Measurements from ENCODE around the gene PARD6G. TPM values are rescaled to one million over a fixed set of nuclear protein-coding genes. Genes with fewer than 3 reads are reported as not detected.

PARD6G gene
- polyA plus RNA-seq, 1 of the 3 experiments (the other 2 are of a cell fraction), result 4.3 TPM

DNA sequence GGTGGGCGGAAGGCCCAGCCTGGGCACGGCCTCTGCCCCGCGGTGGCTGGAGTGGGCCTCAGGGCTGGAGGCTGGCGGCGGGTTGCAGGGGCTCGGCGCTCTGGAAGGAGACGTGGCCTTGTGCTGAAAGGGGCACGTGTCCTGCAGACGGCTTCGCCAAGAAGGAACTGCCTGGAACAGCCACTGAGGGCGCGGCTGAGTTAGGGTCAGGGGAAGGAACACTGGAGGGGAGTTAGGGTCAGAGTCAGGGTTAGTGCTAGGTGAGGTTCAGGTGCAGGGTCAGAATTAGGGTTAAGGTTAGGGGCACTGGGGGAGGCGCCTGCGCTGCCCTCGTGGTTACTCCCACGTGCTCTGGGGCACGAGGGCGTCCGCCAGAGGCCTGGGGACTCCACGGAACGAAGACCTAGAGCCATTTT, 139.2 kb downstream of the PARD6G start (continued):
- TF ChIP-seq, protein P1, sequence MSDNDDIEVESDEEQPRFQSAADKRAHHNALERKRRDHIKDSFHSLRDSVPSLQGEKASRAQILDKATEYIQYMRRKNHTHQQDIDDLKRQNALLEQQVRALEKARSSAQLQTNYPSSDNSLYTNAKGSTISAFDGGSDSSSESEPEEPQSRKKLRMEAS (IDR thresholded peaks at IDR 0.05; ENCODE audit: low read depth), result no peak

DNA sequence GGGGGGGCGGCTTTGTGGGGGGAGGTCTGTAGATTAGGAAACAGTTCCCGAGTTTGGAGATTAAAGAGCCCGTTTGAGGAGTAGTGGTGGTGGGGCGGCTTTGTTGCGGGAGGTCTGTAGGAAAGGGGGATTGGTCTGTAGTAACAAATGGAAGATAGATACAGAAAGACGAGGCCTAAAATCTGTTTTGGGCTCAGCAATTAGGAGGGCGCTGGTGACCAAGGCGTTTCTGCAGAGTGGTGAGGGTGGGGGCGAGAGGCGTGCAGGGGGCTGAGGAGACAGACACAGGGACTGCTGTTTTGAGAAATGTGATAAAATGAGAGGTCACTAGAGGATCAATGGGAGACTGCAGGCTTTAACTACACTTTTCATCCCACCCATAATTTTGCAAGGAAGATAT, 139.9 kb downstream of the PARD6G start:
- peaks cover 6 to 13% of the 10 kb centered on the region in 2 experiments for H3K36me3 ChIP-seq (replicated peaks in 1 of 2; ENCODE audit: control insufficient read depth in 1 of 2, insufficient read depth in 2 of 2, low read length in 1 of 2)
- TF ChIP-seq RFX5 (IDR thresholded peaks at IDR 0.05; ENCODE audit: low read length) (no peak), TCF12 (IDR thresholded peaks at IDR 0.05) (no peak), SIN3A (IDR thresholded peaks at IDR 0.05; ENCODE audit: borderline replicate concordance, low read depth, low read length) (no peak), FOXJ3 (CRISPR knock-in tag; IDR thresholded peaks at IDR 0.05) (no peak)

More for the DNA sequence above, 139.9 kb downstream of the PARD6G start:
- Histone ChIP-seq H3K9me2 (no peaks in the 10 kb centered on the region), H3K27ac (ENCODE audit: low read depth in 2 of 2, low read length in 1 of 2) (no peak overlapping the region), H3F3A (replicated peaks; ENCODE audit: insufficient read depth) (peaks cover 7% of the 10 kb centered on the region), H3K9ac (no peak overlapping the region), H3K27me3 (ENCODE audit: insufficient read depth) (no peaks in the 10 kb centered on the region), H3K9me3 (no peaks in the 10 kb centered on the region), H3K4me2 (no peak overlapping the region), H4K20me1 (ENCODE audit: insufficient read depth) (peaks cover 28% of the 10 kb centered on the region), H2AFZ (ENCODE audit: low read depth) (no peak overlapping the region), H3K4me1 (ENCODE audit: control insufficient read depth in 1 of 2, insufficient read depth in 2 of 2, low read depth in 1 of 2, low read length in 1 of 2) (peaks cover 13 to 22% of the 10 kb centered on the region in 2 experiments; a peak in 3 of 4 replicates), H3K79me2 (ENCODE audit: insufficient read depth) (peaks cover 29% of the 10 kb centered on the region), H3K4me3 (ENCODE audit: low read depth in 2 of 2, low read length in 1 of 2) (no peak overlapping the region)
- no peak for DNase-seq
- POLR2A ChIA-PET, result no interaction called here
- 85% methylated on average over 9 of the region's 10 CpGs for WGBS (ENCODE audit: low lambda C conversion rate)
- CTCF ChIA-PET, result no interaction called here

Other genes starting within 250 kb of the PARD6G start
- 51.4 and 57.6 TPM in 2 replicates for gene RBFA, start 213.1 kb downstream of the PARD6G start, polyA plus RNA-seq (2012; rRNA removed)
- 4.3 and 4.6 TPM in 2 replicates for gene ADNP2, start 138.3 kb downstream of the PARD6G start, polyA plus RNA-seq (2012; rRNA removed)

Data from SK-N-SH (cell line).